ENCODE data around the gene NLK.
"Not testable (repeated sequence)": the region's sequence is repeated elsewhere in the genome, so short reads cannot be mapped to it uniquely, and the experiment has no call there.

The NLK gene

DNA sequence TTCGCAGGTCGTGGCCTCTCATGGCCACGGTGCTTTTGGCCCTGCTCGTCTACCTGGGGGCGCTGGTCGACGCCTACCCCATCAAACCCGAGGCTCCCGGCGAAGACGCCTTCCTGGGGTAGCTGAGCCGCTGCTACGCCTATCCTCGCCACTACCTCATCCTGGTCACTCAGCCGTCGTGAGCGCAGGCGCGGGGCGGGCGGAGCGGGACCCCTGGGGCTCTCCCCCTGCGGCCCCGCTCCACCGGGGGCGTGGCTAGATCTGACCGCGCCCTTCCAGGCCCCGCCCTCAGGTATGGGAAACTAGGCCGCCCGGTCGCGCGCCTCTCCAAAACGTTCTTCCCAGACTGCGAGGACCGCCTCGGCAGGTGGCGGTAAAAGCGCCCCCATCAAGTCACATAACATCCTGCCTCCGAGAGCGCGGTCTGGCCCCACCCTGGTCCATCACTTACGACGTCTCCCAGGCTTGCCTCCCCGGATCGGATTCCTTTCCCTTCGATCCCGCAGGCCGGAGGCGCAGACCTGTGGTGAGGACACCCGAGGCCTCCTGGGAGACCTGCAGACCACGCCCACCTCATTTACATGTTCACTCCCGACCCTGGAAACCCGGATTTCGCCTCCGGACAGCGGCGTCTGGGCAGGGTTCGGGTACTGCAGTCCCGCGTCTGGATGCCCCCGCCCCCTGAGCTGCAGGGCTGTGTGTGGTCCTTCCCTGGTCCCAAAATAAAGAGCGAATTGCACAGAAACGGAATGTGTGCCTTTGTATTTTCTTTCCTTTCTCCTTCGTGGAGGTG, 185.0 kb downstream of the NLK start:
- DNase-seq (ENCODE audit: extremely low read depth in 1 of 2, low read depth in 1 of 2) = no peak

DNA sequence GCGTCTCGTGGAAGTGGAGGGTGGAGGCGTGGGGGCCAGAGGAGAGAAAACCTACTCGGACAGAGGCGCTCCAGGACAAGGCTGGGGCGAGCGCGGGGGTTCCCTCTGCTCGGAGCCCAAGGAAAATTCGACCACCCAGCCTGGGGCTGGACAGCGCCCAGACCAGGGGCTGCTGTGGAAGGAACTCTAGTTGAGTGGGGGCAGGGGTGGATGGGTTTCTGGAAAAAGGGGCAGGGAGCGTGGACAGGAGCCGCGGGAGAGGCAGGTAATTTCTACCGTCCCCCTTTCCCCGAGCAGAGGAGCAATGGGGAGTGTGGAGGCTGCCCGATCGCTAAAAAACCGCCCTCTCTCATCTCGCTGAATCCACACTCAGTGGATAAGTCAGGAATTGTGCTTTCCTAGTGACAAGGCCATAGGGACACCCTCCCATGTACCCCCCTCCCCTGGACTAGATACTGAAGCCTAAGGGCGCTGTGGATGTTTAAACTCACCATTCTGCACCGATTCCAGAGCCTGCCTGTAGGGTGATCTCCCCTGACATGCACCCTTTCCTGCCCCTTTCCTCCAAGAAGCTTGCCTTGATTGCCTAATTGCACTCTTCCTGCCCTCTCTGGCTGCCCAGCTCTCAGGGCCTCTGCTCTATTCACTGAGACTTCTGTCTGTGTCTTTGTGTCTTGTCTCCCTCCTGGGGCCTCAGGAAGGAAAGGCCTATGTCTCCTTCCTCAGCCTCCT, 185.8 kb downstream of the NLK start:
- DNase-seq (ENCODE audit: extremely low read depth in 1 of 2, low read depth in 1 of 2) = no peak

DNA sequence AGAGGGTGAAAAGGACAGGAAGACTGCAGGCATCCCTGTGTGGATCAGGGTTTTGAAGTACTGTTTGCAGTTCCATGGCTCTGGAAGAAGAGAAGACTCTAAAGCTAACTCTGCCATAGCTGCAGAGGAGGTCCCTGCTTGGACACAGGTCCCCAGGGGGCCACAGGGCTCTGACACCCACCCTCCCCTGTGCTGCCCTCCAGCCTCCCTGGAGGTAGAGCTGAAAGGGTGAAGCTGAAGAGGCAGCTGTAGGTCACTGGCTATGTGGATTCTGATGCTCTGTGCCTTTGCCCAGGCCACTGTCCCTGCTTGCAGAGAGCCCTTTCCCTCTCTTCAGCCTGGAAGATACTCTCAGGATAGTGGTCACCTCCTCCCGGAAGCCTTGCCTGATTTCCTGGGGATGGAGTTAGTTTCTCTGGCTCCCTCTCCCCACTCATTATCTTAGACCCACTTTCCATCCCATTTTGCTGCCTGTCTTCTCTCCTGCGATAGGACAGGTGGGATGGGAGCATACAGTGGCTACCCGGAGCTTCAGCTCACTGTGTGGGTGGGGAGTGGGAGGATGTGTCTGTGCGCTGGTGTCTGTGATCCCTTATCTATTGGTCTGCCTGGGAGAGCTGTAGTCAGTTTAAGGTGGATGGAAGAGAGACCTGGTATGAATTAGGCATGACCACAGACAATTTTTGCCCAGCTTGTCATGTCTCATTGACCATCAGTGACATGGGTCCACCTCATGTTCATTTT, 186.7 kb downstream of the NLK start:
- DNase-seq (ENCODE audit: extremely low read depth in 1 of 2, low read depth in 1 of 2) = no peak

GRCh38 chr17:28230011-28230410, 187.5 kb downstream of the NLK start:
- DNase-seq (ENCODE audit: extremely low read depth in 1 of 2, low read depth in 1 of 2) = no peak

DNA sequence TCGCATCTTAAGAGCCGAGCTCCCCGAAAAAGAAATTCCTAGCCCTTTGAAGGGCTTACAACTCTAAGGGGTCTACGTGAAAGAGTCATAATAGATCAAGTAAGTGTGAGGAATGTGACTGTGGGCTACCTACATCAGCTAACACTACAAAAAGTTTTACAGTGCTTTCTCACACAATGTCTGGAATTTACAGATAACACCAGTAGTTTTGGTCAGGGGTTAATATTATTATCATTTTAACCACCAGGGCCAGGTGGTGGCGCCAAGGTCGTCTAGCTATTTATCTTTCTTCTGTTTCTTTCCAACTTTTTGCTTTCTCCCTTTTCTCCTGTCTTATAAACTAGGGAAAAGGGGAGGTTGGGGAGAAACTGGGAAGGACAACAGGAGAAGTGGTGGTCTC, 188.1 kb downstream of the NLK start:
- DNase-seq (ENCODE audit: extremely low read depth in 1 of 2, low read depth in 1 of 2) = not testable (repeated sequence)

DNA sequence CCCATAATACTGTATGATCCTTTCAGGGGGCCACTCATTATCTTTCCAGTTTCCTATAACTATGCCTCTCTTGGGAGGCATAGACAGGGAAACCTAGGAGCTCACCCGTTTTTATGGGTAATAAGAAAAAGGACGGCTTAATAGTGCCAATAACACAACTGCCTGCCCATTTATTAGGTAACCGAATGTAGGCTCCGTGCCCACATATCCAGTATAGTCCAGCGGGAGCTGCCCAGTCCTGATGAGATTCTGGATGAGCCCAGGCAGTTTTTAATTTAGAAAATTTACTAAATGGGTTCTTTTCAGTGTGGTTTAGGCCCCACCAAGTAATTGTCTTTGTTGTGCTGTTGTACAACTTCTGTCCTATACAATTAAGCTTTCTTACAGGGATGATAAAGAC, 189.1 kb downstream of the NLK start:
- DNase-seq (ENCODE audit: extremely low read depth in 1 of 2, low read depth in 1 of 2) = not testable (repeated sequence)

GRCh38 chr17:28232966-28233870, 190.7 kb downstream of the NLK start:
- not testable (repeated sequence) for DNase-seq (ENCODE audit: extremely low read depth in 1 of 2, low read depth in 1 of 2)

DNA sequence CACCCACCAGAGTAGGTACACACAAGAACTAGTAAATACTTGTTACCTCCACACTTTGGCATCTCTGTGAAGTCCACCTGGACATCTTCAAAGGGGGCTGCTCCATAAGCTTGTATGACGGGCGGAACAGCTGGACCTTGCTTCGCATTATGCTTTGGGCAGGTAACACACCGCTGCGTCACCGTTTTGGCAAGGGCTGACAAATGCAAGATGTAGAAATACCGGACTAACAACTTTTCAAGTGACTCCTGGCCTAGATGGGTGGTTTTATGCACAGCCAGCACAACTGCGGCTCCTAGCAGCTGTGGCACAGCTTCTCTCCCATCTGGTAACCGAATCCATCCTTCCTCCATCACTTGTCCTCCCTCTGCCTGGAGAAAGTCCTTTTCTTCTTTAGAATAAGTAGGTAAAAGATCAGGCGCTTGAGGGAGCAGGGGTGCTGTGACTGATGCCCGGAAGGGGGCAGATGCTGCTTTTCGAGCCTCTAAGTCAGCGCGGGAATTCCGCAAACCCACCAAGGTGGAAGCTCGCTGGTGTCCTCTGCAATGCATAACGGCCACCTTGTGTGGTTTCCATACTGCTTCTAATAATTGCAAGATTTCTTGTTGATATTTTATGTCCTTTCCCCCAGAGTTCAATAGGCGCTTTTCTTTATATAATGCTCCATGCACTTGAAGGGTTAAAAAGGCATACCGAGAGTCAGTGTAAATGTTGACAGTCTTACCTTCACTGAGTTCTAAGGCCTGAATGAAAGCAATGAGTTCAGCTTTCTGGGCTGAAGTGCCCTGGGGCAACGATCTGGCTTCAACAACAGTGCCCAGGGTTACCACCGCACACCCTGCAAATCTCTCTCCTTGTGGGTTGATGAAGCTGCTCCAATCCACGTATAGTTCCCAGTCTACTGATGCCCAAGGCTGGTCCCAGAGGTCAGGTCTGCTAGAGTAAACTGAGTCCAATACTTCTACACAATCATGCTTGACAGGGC, 191.7 kb downstream of the NLK start:
- DNase-seq (ENCODE audit: extremely low read depth in 1 of 2, low read depth in 1 of 2) = not testable (repeated sequence)

GRCh38 chr17:28235066-28235700, 192.7 kb downstream of the NLK start:
- not testable (repeated sequence) for DNase-seq (ENCODE audit: extremely low read depth in 1 of 2, low read depth in 1 of 2)

DNA sequence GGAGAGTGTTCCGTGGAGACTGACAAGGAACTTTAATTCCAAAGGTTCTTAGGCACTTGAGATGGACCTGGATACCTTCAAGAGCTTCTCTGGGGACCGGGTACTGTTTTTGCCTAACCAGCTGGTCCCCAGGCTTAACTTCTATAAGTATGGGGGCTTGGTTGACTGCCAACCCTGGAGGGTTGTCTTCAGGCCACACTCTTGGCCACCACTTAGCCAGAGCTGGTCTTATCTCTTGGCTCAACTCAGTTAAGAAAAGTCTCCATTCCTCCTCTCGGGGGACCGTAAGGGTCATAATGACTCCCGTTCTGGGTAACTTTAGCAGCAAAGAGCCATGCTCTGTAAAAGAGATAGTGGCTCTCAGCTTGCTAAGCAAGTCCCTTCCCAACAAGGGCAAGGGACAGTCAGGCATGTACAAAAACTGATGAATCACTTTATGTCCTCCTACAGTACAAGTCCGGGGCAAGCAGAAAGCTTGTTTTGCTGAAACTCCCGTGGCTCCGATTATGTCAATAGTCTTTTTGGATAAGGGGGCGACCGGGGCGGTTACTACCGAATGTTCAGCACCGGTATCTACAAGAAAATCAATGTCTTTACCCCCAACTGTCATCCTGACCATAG, 193.7 kb downstream of the NLK start:
- not testable (repeated sequence) for DNase-seq (ENCODE audit: extremely low read depth in 1 of 2, low read depth in 1 of 2)

- not testable (repeated sequence) for DNase-seq (ENCODE audit: extremely low read depth in 1 of 2, low read depth in 1 of 2)
Observed at GRCh38 chr17:28238547-28239270, 196.2 kb downstream of the NLK start.

- DNase-seq (ENCODE audit: extremely low read depth in 1 of 2, low read depth in 1 of 2) = no peak
Observed at GRCh38 chr17:28239271-28239624, 196.8 kb downstream of the NLK start.

DNA sequence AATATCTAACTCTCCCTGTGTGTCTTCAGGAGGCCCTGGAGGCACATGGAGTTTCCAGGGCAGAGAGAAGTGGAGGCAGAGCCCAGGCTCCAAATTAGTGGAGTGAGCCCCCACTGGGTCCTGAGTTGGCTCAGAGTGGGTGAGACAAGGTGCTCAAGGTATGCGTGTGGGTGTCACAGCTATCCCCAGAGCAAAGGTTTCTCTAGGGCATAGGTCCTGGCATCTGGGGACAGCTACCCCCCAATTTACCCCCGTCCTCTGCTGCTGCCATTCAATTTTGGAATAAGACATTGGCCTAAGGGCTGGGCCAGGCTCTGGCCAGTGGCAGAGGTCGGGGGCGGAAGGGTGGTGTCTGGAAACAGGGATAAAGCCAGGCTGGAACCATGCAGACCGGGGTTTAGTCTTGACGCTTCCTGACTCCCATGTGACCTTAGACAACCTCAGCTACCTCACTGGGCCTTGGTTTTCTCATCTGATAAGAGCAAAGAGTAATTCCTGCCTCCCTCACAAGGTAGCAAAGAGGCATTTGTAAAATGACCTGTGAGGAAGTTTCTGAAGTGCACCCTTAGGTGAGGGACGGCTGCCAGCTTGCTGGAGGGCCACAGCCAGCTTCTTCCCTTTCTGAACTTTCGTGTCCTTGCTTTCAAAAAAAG, 198.3 kb downstream of the NLK start:
- DNase-seq (ENCODE audit: extremely low read depth in 1 of 2, low read depth in 1 of 2) = no peak

- DNase-seq (ENCODE audit: extremely low read depth in 1 of 2, low read depth in 1 of 2) = no peak
Observed at GRCh38 chr17:28242791-28243190, 200.3 kb downstream of the NLK start.

- DNase-seq (ENCODE audit: extremely low read depth in 1 of 2, low read depth in 1 of 2) = not testable (repeated sequence)
Observed at GRCh38 chr17:28243268-28243667, 200.8 kb downstream of the NLK start.

DNA sequence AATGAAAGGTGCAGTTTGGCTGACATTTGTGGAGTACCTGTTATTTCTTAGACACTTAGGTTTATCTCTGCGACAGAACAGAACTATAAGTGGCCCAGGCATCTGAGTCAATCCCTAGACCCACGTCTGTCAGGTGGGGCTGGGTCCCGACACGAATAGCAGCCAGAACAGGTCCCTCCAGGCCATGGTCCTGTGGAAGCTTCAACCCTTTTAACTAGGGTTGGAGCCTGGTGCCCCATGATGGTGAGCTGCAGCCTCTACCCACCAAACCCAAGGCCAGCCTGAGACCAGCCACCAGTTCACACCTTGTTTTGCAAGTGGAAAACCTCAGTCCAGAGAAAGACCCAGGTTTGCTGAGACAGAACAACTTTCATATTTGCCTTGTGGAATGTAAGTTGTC, 202.0 kb downstream of the NLK start:
- DNase-seq (ENCODE audit: extremely low read depth in 1 of 2, low read depth in 1 of 2) = no peak
